Lower leg skin (tissue), 3 donors: ENCODE results near the gene ZNF311.

Experiments
- POLR2A ChIP-seq, 2 donors: fragments of 450-650 bp; IDR thresholded peaks; one replicate each; pipeline ENCODE4 v1.6.1; 2016 to 2017; ENCODE audit warnings: antibody characterized with exemption in 2 of 2, mild to moderate bottlenecking in 1 of 2, moderate library complexity in 1 of 2
- TF ChIP-seq, protein P1 (sequence below), 3 donors: fragments of 450-650 bp; IDR thresholded peaks; one replicate each; pipeline ENCODE4 v1.5.1; 2016; ENCODE audit warnings: antibody characterized with exemption in 3 of 3, mild to moderate bottlenecking in 3 of 3, moderate library complexity in 2 of 3

DNA sequence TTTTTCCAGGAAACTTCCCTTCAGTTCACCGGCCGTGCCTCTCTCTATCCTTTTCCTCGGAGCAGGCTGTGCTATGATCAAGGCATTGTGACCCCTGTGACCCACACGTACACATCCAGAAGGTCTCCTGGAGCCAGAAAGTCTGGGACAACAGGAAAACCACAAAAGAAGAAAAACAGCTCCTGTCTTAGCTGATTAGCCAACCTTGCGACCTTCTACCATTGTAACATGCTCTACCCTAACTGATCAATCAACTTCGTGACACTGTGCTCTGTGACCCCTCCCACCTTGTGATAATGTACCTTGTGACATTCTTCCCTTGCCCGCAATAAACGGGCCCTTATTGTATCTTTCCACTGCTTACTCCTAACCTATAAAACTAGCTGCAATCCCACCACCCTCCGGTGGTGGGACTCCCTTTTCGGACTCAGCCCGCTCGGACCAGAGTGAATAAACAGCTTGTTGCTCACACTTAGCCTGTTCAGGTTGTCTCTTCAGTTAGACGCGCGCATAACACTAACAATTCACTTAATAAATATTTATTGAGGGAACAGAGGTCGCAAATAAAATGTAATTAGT lies 24.2 kb downstream of the ZNF311 start:
- no peak for TF ChIP-seq POLR2A (IDR thresholded peaks at IDR 0.05)
- TF ChIP-seq, protein P1, sequence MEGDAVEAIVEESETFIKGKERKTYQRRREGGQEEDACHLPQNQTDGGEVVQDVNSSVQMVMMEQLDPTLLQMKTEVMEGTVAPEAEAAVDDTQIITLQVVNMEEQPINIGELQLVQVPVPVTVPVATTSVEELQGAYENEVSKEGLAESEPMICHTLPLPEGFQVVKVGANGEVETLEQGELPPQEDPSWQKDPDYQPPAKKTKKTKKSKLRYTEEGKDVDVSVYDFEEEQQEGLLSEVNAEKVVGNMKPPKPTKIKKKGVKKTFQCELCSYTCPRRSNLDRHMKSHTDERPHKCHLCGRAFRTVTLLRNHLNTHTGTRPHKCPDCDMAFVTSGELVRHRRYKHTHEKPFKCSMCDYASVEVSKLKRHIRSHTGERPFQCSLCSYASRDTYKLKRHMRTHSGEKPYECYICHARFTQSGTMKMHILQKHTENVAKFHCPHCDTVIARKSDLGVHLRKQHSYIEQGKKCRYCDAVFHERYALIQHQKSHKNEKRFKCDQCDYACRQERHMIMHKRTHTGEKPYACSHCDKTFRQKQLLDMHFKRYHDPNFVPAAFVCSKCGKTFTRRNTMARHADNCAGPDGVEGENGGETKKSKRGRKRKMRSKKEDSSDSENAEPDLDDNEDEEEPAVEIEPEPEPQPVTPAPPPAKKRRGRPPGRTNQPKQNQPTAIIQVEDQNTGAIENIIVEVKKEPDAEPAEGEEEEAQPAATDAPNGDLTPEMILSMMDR (IDR thresholded peaks at IDR 0.05) = no peak
